Kidney capillary endothelial cell (primary cell): ENCODE data around the gene MAPK8IP2.
"Not testable (repeated sequence)": the region's sequence is repeated elsewhere in the genome, so short reads cannot be mapped to it uniquely, and the experiment has no call there.

Source experiments
- DNase-seq: peaks from one replicate; pipeline ENCODE4 v3.0.0-alpha.2; 2018; ENCODE audit warnings: low spot score

Gene MAPK8IP2

GRCh38 chr22:50635591-50635990 is 35.0 kb downstream of the MAPK8IP2 start:
- DNase-seq: no peak

- DNase-seq: not testable (repeated sequence)
Measured at GRCh38 chr22:50640296-50640695, 39.7 kb downstream of the MAPK8IP2 start.

GRCh38 chr22:50640857-50641647 is 40.5 kb downstream of the MAPK8IP2 start:
- peak; percentile 82 for DNase-seq

GRCh38 chr22:50641696-50642607 is 41.4 kb downstream of the MAPK8IP2 start:
- DNase-seq: peak; percentile 59

GRCh38 chr22:50643021-50643820 is 42.6 kb downstream of the MAPK8IP2 start:
- DNase-seq: not testable (repeated sequence)

GRCh38 chr22:50643821-50644101 is 43.2 kb downstream of the MAPK8IP2 start:
- DNase-seq: not testable (repeated sequence)

- DNase-seq: no peak
Measured at GRCh38 chr22:50653256-50653655, 52.7 kb downstream of the MAPK8IP2 start.

GRCh38 chr22:50654664-50655063 is 54.1 kb downstream of the MAPK8IP2 start:
- DNase-seq: not testable (repeated sequence)

GRCh38 chr22:50656122-50657070 is 55.8 kb downstream of the MAPK8IP2 start:
- peak; percentile 98 for DNase-seq

- no peak for DNase-seq
Measured at GRCh38 chr22:50657925-50658324, 57.3 kb downstream of the MAPK8IP2 start.

- DNase-seq: not testable (repeated sequence)
Measured at GRCh38 chr22:50659711-50660110, 59.1 kb downstream of the MAPK8IP2 start.

GRCh38 chr22:50660306-50660705 is 59.7 kb downstream of the MAPK8IP2 start:
- no peak for DNase-seq
